GM23338 (cell line): ENCODE results near the gene PIP5K1C.

Experiments used
- CTCF ChIP-seq, 2 experiments: fragments of 200-600 bp in 1 of 2; sonication (generic) in 1 of 2; conservative IDR thresholded peaks; 2 replicates each; pipeline versions ENCODE4 v1.5.1 to v1.6.1; 2016 to 2017; ENCODE audit warnings: antibody characterized with exemption in 2 of 2, low read depth in 2 of 2, mild to moderate bottlenecking in 2 of 2, moderate library complexity in 1 of 2
- POLR2AphosphoS5 ChIP-seq: IDR thresholded peaks from 2 replicates; pipeline ENCODE4 v1.6.1; 2016; ENCODE audit warnings: antibody characterized with exemption, low read depth
- ZNF331 ChIP-seq: fragments of 250-450 bp; sonication (Bioruptor Pico); IDR thresholded peaks from 2 replicates; pipeline ENCODE4 v1.5.0; 2020; ENCODE audit warnings: low read depth, mild to moderate bottlenecking, moderate library complexity

- TF ChIP-seq CTCF (conservative IDR thresholded peaks at IDR 0.05; ENCODE audit: low read depth in 2 of 2) = no peak
- TF ChIP-seq POLR2AphosphoS5 = no peak
- no peak for TF ChIP-seq ZNF331 (CRISPR knock-in tag)
Measured at GRCh38 chr19:3632098-3632497, 68.2 kb downstream of the PIP5K1C start.
